HG03139 (cell line): Measurements from ENCODE around the gene TAF1B.
A peak's percentile ranks its signal among the peaks of the same experiment; 100 is the strongest.

ENCODE experiments used
- ATAC-seq: cut with Tn5 transposase; IDR thresholded peaks from one replicate; pipeline ENCODE4 v1.9.1; 2021; ENCODE audit not compliant: unreplicated experiment

The TAF1B gene

GRCh38 chr2:9807555-9808305 lies 35.5 kb upstream of the TAF1B start:
- ATAC-seq, result no peak

- no peak for ATAC-seq
Observed at GRCh38 chr2:9808334-9809063, 34.8 kb upstream of the TAF1B start.

GRCh38 chr2:9809064-9809356 lies 34.3 kb upstream of the TAF1B start:
- no peak for ATAC-seq

- no peak for ATAC-seq
Observed at GRCh38 chr2:9809448-9810088, 33.7 kb upstream of the TAF1B start.

- no peak for ATAC-seq
Observed at GRCh38 chr2:9811216-9811615, 32.1 kb upstream of the TAF1B start.

- no peak for ATAC-seq
Observed at GRCh38 chr2:9811679-9812511, 31.4 kb upstream of the TAF1B start.

GRCh38 chr2:9812945-9813311 lies 30.3 kb upstream of the TAF1B start:
- ATAC-seq, result no peak

GRCh38 chr2:9813312-9814128 lies 29.8 kb upstream of the TAF1B start:
- peak; percentile 70 for ATAC-seq

- no peak for ATAC-seq
Observed at GRCh38 chr2:9814129-9814868, 29.0 kb upstream of the TAF1B start.

GRCh38 chr2:9815076-9815475 lies 28.2 kb upstream of the TAF1B start:
- ATAC-seq, result no peak

- no peak for ATAC-seq
Observed at GRCh38 chr2:9815844-9816279, 27.4 kb upstream of the TAF1B start.

GRCh38 chr2:9818097-9818496 lies 25.2 kb upstream of the TAF1B start:
- no peak for ATAC-seq

- no peak for ATAC-seq
Observed at GRCh38 chr2:9819551-9819950, 23.7 kb upstream of the TAF1B start.

GRCh38 chr2:9820020-9820973 lies 23.0 kb upstream of the TAF1B start:
- ATAC-seq, result no peak

GRCh38 chr2:9821805-9822445 lies 21.3 kb upstream of the TAF1B start:
- no peak for ATAC-seq

- ATAC-seq, result no peak
Observed at GRCh38 chr2:9824441-9824840, 18.8 kb upstream of the TAF1B start.

GRCh38 chr2:9824956-9825720 lies 18.1 kb upstream of the TAF1B start:
- ATAC-seq, result no peak
